Natural killer cell (primary cell): Measurements from ENCODE around the gene LRP3. TPM values are rescaled to one million over a fixed set of nuclear protein-coding genes. Genes with fewer than 3 reads are reported as not detected.

ENCODE experiments used
- ATAC-seq, 3 donors: fragments of 150-1000 bp in 2 of 3; fragments of 200-7000 bp in 1 of 3; cut with Tn5 transposase; 1 replicate in 1 of 3; 2 replicates in 2 of 3; pipeline ENCODE4 v1.10.0; 2021; ENCODE audit warnings: mild to moderate bottlenecking in 2 of 3, moderate library complexity in 2 of 3
- DNase-seq, 2 donors: peaks; one replicate each; pipeline versions ENCODE4 v3.0.0 to v3.0.0-alpha.2; 2013 to 2021; ENCODE audit warnings: mixed read lengths in 1 of 2
- H3K27ac ChIP-seq: one replicate; pipeline ENCODE4 v1.5.1; 2013; ENCODE audit warnings: mild to moderate bottlenecking, low read length
- H3K27me3 ChIP-seq: one replicate; pipeline ENCODE4 v1.6.1; 2013; ENCODE audit warnings: low read length; ENCODE audit not compliant: control insufficient read depth, insufficient read depth
- H3K36me3 ChIP-seq: one replicate; pipeline ENCODE4 v1.6.1; 2013; ENCODE audit warnings: low read length; ENCODE audit not compliant: control insufficient read depth, insufficient read depth
- H3K4me1 ChIP-seq: one replicate; pipeline ENCODE4 v1.6.1; 2013; ENCODE audit warnings: low read length; ENCODE audit not compliant: control insufficient read depth, insufficient read depth
- H3K4me3 ChIP-seq: one replicate; pipeline ENCODE4 v1.5.1; 2013; ENCODE audit warnings: low read length
- H3K9me3 ChIP-seq: one replicate; pipeline ENCODE4 v1.6.1; 2013; ENCODE audit warnings: low read length; ENCODE audit not compliant: control insufficient read depth, insufficient read depth
- H3K27ac Mint-ChIP-seq, 2 donors: one replicate each; pipeline ENCODE4 v1.8.0; 2022; ENCODE audit warnings: mild to moderate bottlenecking in 2 of 2, mixed read lengths in 2 of 2, moderate library complexity in 1 of 2
- H3K27me3 Mint-ChIP-seq, 2 donors: one replicate each; pipeline ENCODE4 v1.8.0; 2022; ENCODE audit warnings: low read depth in 2 of 2, mixed read lengths in 2 of 2
- H3K36me3 Mint-ChIP-seq: one replicate; pipeline ENCODE4 v1.8.0; 2022; ENCODE audit warnings: mixed read lengths
- H3K4me1 Mint-ChIP-seq, 2 donors: one replicate each; pipeline ENCODE4 v1.8.0; 2022; ENCODE audit warnings: mixed read lengths in 2 of 2
- H3K4me3 Mint-ChIP-seq: one replicate; pipeline ENCODE4 v1.8.0; 2022; ENCODE audit warnings: mild to moderate bottlenecking, moderate library complexity, mixed read lengths
- H3K9me3 Mint-ChIP-seq, 2 donors: one replicate each; pipeline ENCODE4 v1.8.0; 2022; ENCODE audit warnings: mixed read lengths in 2 of 2
- CTCF ChIP-seq: fragments of 200-600 bp; IDR thresholded peaks from one replicate; pipeline ENCODE4 v1.8.0; 2022; ENCODE audit warnings: antibody characterized with exemption
- WGBS: methylation state at CpG from one replicate; pipeline ENCODE4 v1.1.7; 2013; ENCODE audit warnings: missing lambda C conversion rate; ENCODE audit not compliant: insufficient coverage; 5-methylcytosine and 5-hydroxymethylcytosine counted together
- intact Hi-C: fragments of 100-400 bp; cut with micrococcal nuclease; formaldehyde crosslinking; loops from one replicate; pipeline ENCODE4 v1.14.2; 2022
- total RNA-seq, 4 donors: library from RNA; stranded (reverse); fragments of 120-200 nt in 1 of 4; gene quantifications; one replicate each; pipeline versions ENCODE4 v1.2.3 to v1.2.4, GENCODE V29; 2013 to 2022

The LRP3 gene
- total RNA-seq, 3 donors from 2014 or later (not counting 1 experiment from before 2014, with no cell fraction given) = 0.33 to 0.38 TPM; not detected in 1

DNA sequence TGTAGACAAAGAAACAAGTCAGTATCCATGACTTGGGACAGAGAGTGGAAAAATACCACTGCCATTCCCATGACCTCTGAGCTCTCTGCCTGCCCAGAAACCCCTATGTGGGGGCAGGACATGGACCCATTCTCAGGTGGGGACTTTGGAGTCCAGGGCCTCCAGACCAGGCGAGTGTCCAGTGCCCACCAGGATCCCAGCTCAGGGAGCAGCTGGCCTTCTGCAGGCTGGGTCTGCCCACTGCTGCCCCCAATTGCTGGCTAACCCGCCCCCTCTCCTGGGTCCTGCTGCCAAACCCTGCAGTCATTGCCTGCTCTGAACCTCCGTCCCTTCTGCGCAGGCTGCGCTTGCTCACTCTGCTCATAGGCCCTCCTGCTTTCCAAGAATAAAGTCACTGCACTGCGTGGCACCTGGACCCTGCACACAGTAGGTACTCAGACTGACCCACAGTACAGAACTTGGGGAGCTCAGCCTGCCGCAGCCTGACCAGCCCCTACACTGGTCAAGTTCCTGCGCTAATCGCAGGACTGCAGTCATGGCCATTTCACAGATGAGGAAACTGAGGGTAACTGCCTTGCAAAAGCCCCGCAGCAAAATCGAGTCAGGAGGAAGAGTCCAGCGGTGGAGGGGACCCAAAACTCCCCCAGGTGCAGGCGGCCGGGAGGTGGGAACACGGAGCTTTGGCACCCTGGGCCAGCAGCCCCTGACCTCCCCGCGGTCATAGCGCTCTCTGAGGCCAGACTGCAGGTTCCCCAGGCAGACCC lies 30.7 kb downstream of the LRP3 start:
- H3K4me3 ChIP-seq = no peak overlapping the region
- Mint-ChIP-seq H3K36me3 (peaks cover 16% of the 10 kb centered on the region), H3K27me3 (peaks cover 46% of the 10 kb centered on the region in 2 donors), H3K27ac (no peak overlapping the region), H3K4me1 (peaks cover 7 to 9% of the 10 kb centered on the region in 2 donors), H3K4me3 (peak overlapping the region; percentile 59), H3K9me3 (peaks cover 6 to 11% of the 10 kb centered on the region in 2 donors)
- ATAC-seq (no peak), DNase-seq (no peak)
- intact Hi-C loops = no loop called here
- peaks cover 18% of the 10 kb centered on the region for H3K4me1 ChIP-seq
- H3K9me3 ChIP-seq = peaks cover 5% of the 10 kb centered on the region
- H3K36me3 ChIP-seq = no peaks in the 10 kb centered on the region
- H3K27me3 ChIP-seq = peaks cover 35% of the 10 kb centered on the region
- no peak overlapping the region for H3K27ac ChIP-seq
- no peak for TF ChIP-seq CTCF
- 73% methylated on average over 18 of the region's 18 CpGs for WGBS

- Histone ChIP-seq H3K9me3 (peaks cover 5% of the 10 kb centered on the region), H3K27ac (no peak within 1 kb of the TSS), H3K4me3 (no peak within 1 kb of the TSS), H3K27me3 (peaks cover 35% of the 10 kb centered on the region), H3K4me1 (peaks cover 18% of the 10 kb centered on the region), H3K36me3 (no peaks in the 10 kb centered on the region)
- DNase-seq (no peak), ATAC-seq (peak in 1 of 3 donors; percentile 13)
- no peak within 1 kb of the TSS for H3K27ac Mint-ChIP-seq
- H3K36me3 Mint-ChIP-seq = peaks cover 16% of the 10 kb centered on the region
- peaks cover 7 to 9% of the 10 kb centered on the region in 2 donors for H3K4me1 Mint-ChIP-seq
- no peak for TF ChIP-seq CTCF
- H3K27me3 Mint-ChIP-seq = peaks cover 46 to 49% of the 10 kb centered on the region in 2 donors
- peak within 1 kb of the TSS; percentile 78 for H3K4me3 Mint-ChIP-seq
- intact Hi-C loops = no loop called here
- peaks cover 6 to 11% of the 10 kb centered on the region in 2 donors for H3K9me3 Mint-ChIP-seq
- WGBS = 9% methylated on average over 59 of the region's 62 CpGs
These were observed 31.4 kb downstream of the LRP3 start, which contains the start of gene SLC7A10 for GRCh38 chr19:33225458-33225926. TSS of gene SLC7A10 (minus strand) at chr19:33225850. CDS start at chr19:33225703, 147 bp downstream.

- ATAC-seq = peak; percentile 44 to 76 (median 65)
- Mint-ChIP-seq H3K4me1 (peaks cover 7 to 9% of the 10 kb centered on the region in 2 donors), H3K4me3 (peak overlapping the region; percentile 78), H3K9me3 (peaks cover 6 to 11% of the 10 kb centered on the region in 2 donors), H3K36me3 (peaks cover 16% of the 10 kb centered on the region), H3K27me3 (peaks cover 43 to 45% of the 10 kb centered on the region in 2 donors), H3K27ac (no peak overlapping the region)
- peaks cover 35% of the 10 kb centered on the region for H3K27me3 ChIP-seq
- no peak for TF ChIP-seq CTCF
- peak in 1 of 2 donors; percentile 23 for DNase-seq
- peaks cover 5% of the 10 kb centered on the region for H3K9me3 ChIP-seq
- no peaks in the 10 kb centered on the region for H3K36me3 ChIP-seq
- 6% methylated on average over 66 of the region's 66 CpGs for WGBS
- peaks cover 18% of the 10 kb centered on the region for H3K4me1 ChIP-seq
- no peak overlapping the region for H3K27ac ChIP-seq
- H3K4me3 ChIP-seq = no peak overlapping the region
- intact Hi-C loops = no loop called here
These were observed 32.6 kb downstream of the LRP3 start for GRCh38 chr19:33226550-33227241.
